HG03342 (cell line): ENCODE data around the gene R3HDM1.
"Not testable (repeated sequence)": the region's sequence is repeated elsewhere in the genome, so short reads cannot be mapped to it uniquely, and the experiment has no call there.

Source experiments
- ATAC-seq: cut with Tn5 transposase; IDR thresholded peaks from one replicate; pipeline ENCODE4 v1.9.1; 2021; ENCODE audit warnings: mild to moderate bottlenecking, moderate library complexity; ENCODE audit not compliant: unreplicated experiment

R3HDM1 gene

GRCh38 chr2:135637456-135638087 is 106.3 kb downstream of the R3HDM1 start:
- ATAC-seq = no peak

- no peak for ATAC-seq
Measured at GRCh38 chr2:135638825-135639224, 107.5 kb downstream of the R3HDM1 start.

- ATAC-seq = no peak
Measured at GRCh38 chr2:135641156-135642068, 110.1 kb downstream of the R3HDM1 start.

- no peak for ATAC-seq
Measured at GRCh38 chr2:135647836-135648579, 116.7 kb downstream of the R3HDM1 start.

- no peak for ATAC-seq
Measured at GRCh38 chr2:135650721-135651120, 119.4 kb downstream of the R3HDM1 start.

- no peak for ATAC-seq
Measured at GRCh38 chr2:135651717-135652116, 120.4 kb downstream of the R3HDM1 start.

GRCh38 chr2:135654239-135654638 is 123.0 kb downstream of the R3HDM1 start:
- ATAC-seq = not testable (repeated sequence)

GRCh38 chr2:135657806-135658582 is 126.7 kb downstream of the R3HDM1 start:
- no peak for ATAC-seq

GRCh38 chr2:135662088-135662487 is 130.8 kb downstream of the R3HDM1 start:
- no peak for ATAC-seq

GRCh38 chr2:135663148-135663700 is 131.9 kb downstream of the R3HDM1 start:
- ATAC-seq = no peak

- peak; percentile 91 for ATAC-seq
Measured at GRCh38 chr2:135664623-135665068, 133.4 kb downstream of the R3HDM1 start.

- ATAC-seq = no peak
Measured at GRCh38 chr2:135667045-135667444, 135.8 kb downstream of the R3HDM1 start.

- ATAC-seq = no peak
Measured at GRCh38 chr2:135674453-135674852, 143.2 kb downstream of the R3HDM1 start.

- ATAC-seq = no peak
Measured at GRCh38 chr2:135676031-135676430, 144.7 kb downstream of the R3HDM1 start.

- ATAC-seq = no peak
Measured at GRCh38 chr2:135679125-135679524, 147.8 kb downstream of the R3HDM1 start.

- ATAC-seq = no peak
Measured at GRCh38 chr2:135685361-135685760, 154.1 kb downstream of the R3HDM1 start.

- no peak for ATAC-seq
Measured at GRCh38 chr2:135688978-135689377, 157.7 kb downstream of the R3HDM1 start.

GRCh38 chr2:135689679-135690078 is 158.4 kb downstream of the R3HDM1 start:
- ATAC-seq = no peak

GRCh38 chr2:135694711-135695110 is 163.4 kb downstream of the R3HDM1 start:
- ATAC-seq = no peak

GRCh38 chr2:135698838-135699237 is 167.6 kb downstream of the R3HDM1 start:
- ATAC-seq = no peak
